Pancreas (tissue), 10 donors: ENCODE data around the gene IL1RAPL2. TPM values are rescaled to one million over a fixed set of nuclear protein-coding genes. Genes with fewer than 3 reads are reported as not detected.
"Not testable (repeated sequence)": the region's sequence is repeated elsewhere in the genome, so short reads cannot be mapped to it uniquely, and the experiment has no call there.

Source experiments
- ATAC-seq, 4 donors: fragments of 200-7000 bp; cut with Tn5 transposase; one replicate each; pipeline versions ENCODE4 v1.8.0 to v1.9.1; 2020; ENCODE audit warnings: mild to moderate bottlenecking in 4 of 4, moderate library complexity in 4 of 4
- DNase-seq, 6 donors: peaks; one replicate each; pipeline ENCODE4 v3.0.0-alpha.2; 2020
- FAIRE-seq: peaks from 2 replicates; lab custom pipeline; 2012; peaks lifted over from hg19 to GRCh38; lab: Jason Lieb, UNC
- H3K27ac ChIP-seq, 4 donors: fragments of 200-600 bp; sonication (generic); 1 replicate in 3 of 4; 2 replicates in 1 of 4; pipeline versions ENCODE4 v1.5.0 to v1.8.0; 2020
- H3K27me3 ChIP-seq, 4 donors: fragments of 200-600 bp; one replicate each; pipeline ENCODE4 v1.8.0; 2021
- H3K36me3 ChIP-seq, 3 donors: fragments of 200-600 bp; sonication (generic) in 1 of 3; one replicate each; pipeline versions ENCODE4 v1.5.0 to v1.8.0; 2020 to 2021
- H3K4me1 ChIP-seq, 3 donors: fragments of 200-600 bp; one replicate each; pipeline ENCODE4 v1.8.0; 2021
- H3K4me3 ChIP-seq, 4 donors: fragments of 200-600 bp; sonication (generic) in 2 of 4; one replicate each; pipeline versions ENCODE4 v1.5.0 to v1.8.0; 2020 to 2021
- H3K9me3 ChIP-seq, 4 donors: fragments of 200-600 bp; one replicate each; pipeline ENCODE4 v1.8.0; 2021
- CTCF ChIP-seq, 4 donors: fragments of 200-600 bp; sonication (generic) in 3 of 4; IDR thresholded peaks; one replicate each; pipeline versions ENCODE4 v1.5.0 to v1.8.0; 2021; ENCODE audit warnings: antibody characterized with exemption in 4 of 4
- WGBS, 2 donors: extraction: QIAGEN DNeasy Blood & Tissue Kit; methylation state at CpG; one replicate each; pipeline ENCODE4 v1.1.7; 2013; 5-methylcytosine and 5-hydroxymethylcytosine counted together
- intact Hi-C, 3 donors: fragments of 100-400 bp; cut with DNase I; formaldehyde crosslinking; loops; one replicate each; pipeline versions ENCODE4 v1.11.1 to v1.14.2; 2022
- polyA plus RNA-seq, 2 donors: library from polyadenylated mRNA; stranded (reverse); fragments of 200-250 nt; gene quantifications; one replicate each; pipeline ENCODE4 v1.2.3, GENCODE V29; 2013
- total RNA-seq, 6 donors: library from RNA; stranded (reverse); fragmentation: NEBNext Ultra II Directional in 4 of 6; extraction: Animal tissue kit (Norgen Biotek cat#: 25700) in 4 of 6; gene quantifications; one replicate each; pipeline versions ENCODE4 v1.2.1 to v1.2.4, GENCODE V29; 2021 to 2023
- donor health status: healthy with polysubstance abuse.
- donor health status: DM: no; HTN: no; CAD: no; lungs with moderate emphysema.
- donor health status: DM: no; HTN: no; CAD: no.
- donor health status: control.
- donor health status: control.
- donor health status: Bipolar disorder and iron deficiency.
- donor health status: DM: yes; HTN: yes; CAD: no.
- donor health status: DM: no; HTN: no; CAD: no.
- donor health status: DM: no; HTN: no; CAD: no.
- donor health status: DM: yes; HTN: yes; CAD: no.

IL1RAPL2 gene
- total and polyA plus RNA-seq, 8 donors = 0.09 TPM; not detected in 7

DNA sequence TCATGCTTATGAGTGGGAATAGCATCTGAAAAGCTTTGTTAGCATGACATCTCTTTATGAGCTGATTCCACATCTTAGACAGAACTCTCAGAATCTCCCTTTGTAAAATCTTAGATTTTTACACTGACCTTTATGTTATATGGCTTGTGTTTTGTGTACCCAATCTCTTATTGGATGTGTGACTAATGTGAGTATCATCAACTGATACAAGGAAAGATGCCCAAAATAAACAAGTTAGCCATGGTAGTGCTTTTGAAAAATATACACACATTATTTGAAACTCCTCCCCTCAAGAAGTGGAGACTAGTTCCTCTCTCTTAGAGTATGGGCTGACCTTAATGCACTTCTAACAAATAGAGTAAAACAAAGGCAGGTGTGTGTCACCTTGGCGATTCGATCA lies 1096.2 kb downstream of the IL1RAPL2 start:
- H3K27ac ChIP-seq = no peak overlapping the region
- 79 to 88% methylated on average over 2 of the region's 2 CpGs for WGBS, 2 donors
- DNase-seq = no peak
- H3K36me3 ChIP-seq = no peaks in the 10 kb centered on the region
- H3K4me1 ChIP-seq = no peaks in the 10 kb centered on the region
- TF ChIP-seq CTCF (IDR thresholded peaks at IDR 0.05) = no peak
- H3K4me3 ChIP-seq = no peak overlapping the region
- no peak for FAIRE-seq
- H3K27me3 ChIP-seq = peaks cover 0 to 5% (median 0%) of the 10 kb centered on the region in 4 donors
- no peak for ATAC-seq
- H3K9me3 ChIP-seq = no peaks in the 10 kb centered on the region
- intact Hi-C loops = no loop called here

DNA sequence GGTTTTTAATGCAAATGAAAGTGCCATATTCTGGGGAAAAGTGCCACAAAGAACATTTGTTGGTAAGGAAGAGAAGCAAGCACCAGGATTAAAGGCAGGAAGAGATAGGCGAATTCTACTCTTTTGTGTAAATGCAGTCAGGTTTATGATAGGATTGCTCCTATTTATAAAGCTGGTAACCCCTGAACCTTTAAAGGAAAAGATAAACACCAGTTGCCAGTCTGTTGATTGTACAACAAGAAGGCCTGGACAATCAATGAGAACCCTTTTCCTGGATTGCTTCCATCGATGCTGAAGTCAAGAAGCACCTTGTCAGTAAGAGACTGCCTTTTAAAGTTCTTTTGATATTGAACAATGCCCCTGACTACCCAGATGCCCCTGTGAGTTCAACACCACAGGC lies 1098.2 kb downstream of the IL1RAPL2 start:
- no peaks in the 10 kb centered on the region for H3K9me3 ChIP-seq
- DNase-seq = no peak
- no peaks in the 10 kb centered on the region for H3K36me3 ChIP-seq
- intact Hi-C loops = no loop called here
- ATAC-seq = no peak
- no peaks in the 10 kb centered on the region for H3K27me3 ChIP-seq
- no peaks in the 10 kb centered on the region for H3K4me1 ChIP-seq
- 26 to 41% methylated on average over 2 of the region's 2 CpGs for WGBS, 2 donors
- TF ChIP-seq CTCF (IDR thresholded peaks at IDR 0.05) = no peak
- FAIRE-seq = no peak
- H3K4me3 ChIP-seq = no peak overlapping the region
- no peak overlapping the region for H3K27ac ChIP-seq

GRCh38 chrX:105684288-105684687 lies 1118.3 kb downstream of the IL1RAPL2 start:
- intact Hi-C loops, H3K36me3 ChIP-seq, H3K4me1 ChIP-seq, H3K27ac ChIP-seq, FAIRE-seq, H3K27me3 ChIP-seq, ATAC-seq, H3K4me3 ChIP-seq, H3K9me3 ChIP-seq: not testable (repeated sequence)
- DNase-seq = peak in 1 of 6 donors; percentile 30
- WGBS, 2 donors = 68 to 82% methylated on average over 7 of the region's 7 CpGs

GRCh38 chrX:105694839-105695238 lies 1128.8 kb downstream of the IL1RAPL2 start:
- Histone ChIP-seq H3K27me3 (peaks cover 0 to 2% (median 0%) of the 10 kb centered on the region in 4 donors), H3K9me3 (no peaks in the 10 kb centered on the region), H3K4me3 (no peak overlapping the region), H3K36me3 (no peaks in the 10 kb centered on the region), H3K4me1 (no peaks in the 10 kb centered on the region), H3K27ac (no peak overlapping the region)
- ATAC-seq = no peak
- no peak for DNase-seq
- intact Hi-C loops = no loop called here
- 13 to 24% methylated on average over 1 of the region's 1 CpG for WGBS, 2 donors
- no peak for TF ChIP-seq CTCF (IDR thresholded peaks at IDR 0.05)
- FAIRE-seq = no peak

DNA sequence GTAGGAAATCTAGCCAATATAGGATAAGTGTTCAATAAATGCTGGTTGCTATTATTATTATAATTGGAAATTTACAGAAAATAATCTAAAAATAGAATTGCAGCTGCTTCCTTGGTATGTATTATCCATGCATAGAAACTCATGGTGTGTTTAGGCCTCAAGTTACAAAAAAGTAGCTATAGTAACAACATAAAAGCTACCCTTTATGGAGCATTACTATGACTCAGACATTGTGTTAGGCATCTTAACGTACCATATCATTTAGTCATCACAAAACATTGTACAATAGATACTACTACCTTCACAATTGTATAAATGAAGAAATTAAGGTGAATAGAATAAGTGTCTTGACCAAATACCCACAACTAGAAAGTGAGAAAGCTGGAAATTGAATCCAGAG lies 1129.5 kb downstream of the IL1RAPL2 start:
- ATAC-seq (no peak), DNase-seq (no peak), FAIRE-seq (no peak)
- Histone ChIP-seq H3K4me3 (no peak overlapping the region), H3K36me3 (no peaks in the 10 kb centered on the region), H3K27ac (no peak overlapping the region), H3K27me3 (peaks cover 0 to 6% (median 0%) of the 10 kb centered on the region in 4 donors), H3K4me1 (no peaks in the 10 kb centered on the region), H3K9me3 (no peaks in the 10 kb centered on the region)
- WGBS, 2 donors = 50 to 63% methylated on average over 1 of the region's 1 CpG
- no peak for TF ChIP-seq CTCF (IDR thresholded peaks at IDR 0.05)
- intact Hi-C loops = no loop called here
